RWPE1 (cell line): ENCODE measurements around the gene SULT1A2.
"Not testable (repeated sequence)": the region's sequence is repeated elsewhere in the genome, so short reads cannot be mapped to it uniquely, and the experiment has no call there.

Experiments
- CTCF ChIA-PET: fragments of 350-600 bp; sonication (Branson Sonifier 250); formaldehyde crosslinking; extraction: SDS; loops from one replicate; lab custom pipeline; 2021; lab: Yijun Ruan, JAX
- POLR2A ChIA-PET: fragments of 400-600 bp; formaldehyde crosslinking; extraction: SDS; loops from one replicate; lab custom pipeline; 2020; ENCODE audit warnings: antibody characterized with exemption; ENCODE audit not compliant: low non-redundant PET; lab: Yijun Ruan, JAX
- DNase-seq: peaks from one replicate; pipeline ENCODE4 v3.0.0; 2012; ENCODE audit warnings: low spot score
- H3K27ac ChIP-seq: fragments of 450-650 bp; 2 replicates; pipeline ENCODE4 v1.5.1; 2017
- CTCF ChIP-seq: fragments of 450-650 bp; conservative IDR thresholded peaks from 2 replicates; pipeline ENCODE4 v1.5.1; 2017; ENCODE audit warnings: low read depth, mild to moderate bottlenecking

SULT1A2 gene

DNA sequence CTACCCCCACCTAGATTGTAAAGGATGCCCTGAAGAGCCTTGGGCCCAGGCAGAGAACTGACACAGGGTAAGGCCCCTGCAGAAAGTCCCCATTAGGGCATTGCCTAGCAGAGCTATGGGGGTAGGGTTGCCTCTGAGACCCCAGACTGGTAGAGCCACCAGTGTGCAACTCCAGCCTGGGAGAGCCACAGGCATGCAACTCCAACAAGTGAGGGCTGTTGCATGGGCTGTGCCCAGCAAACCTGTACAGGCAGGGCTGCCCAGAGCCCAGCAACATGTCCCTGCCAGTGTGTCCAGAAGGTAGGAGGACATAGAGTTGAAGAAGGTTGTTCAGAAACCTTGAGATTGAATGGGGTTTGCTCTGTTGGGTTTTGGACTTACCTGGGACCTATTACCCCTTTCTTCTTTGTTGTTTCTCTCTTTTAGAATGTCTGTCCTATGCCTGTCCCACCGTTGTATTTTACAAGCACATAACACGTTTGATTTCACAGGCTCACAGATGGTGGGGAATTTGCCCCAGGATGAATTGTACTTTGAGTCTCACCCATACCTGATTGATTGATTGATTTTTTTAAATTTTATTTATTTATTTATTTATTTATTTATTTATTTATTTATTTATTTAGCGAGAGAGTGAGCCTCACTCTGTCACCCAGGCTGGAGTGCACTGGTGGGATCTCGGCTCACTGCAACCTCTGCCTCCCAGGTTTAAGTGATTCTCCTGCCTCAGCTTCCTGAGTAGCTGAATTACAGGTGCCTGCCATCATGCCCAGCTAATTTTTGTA lies 26.7 kb downstream of the SULT1A2 start:
- TF ChIP-seq CTCF, result no peak
- H3K27ac ChIP-seq, result no peak overlapping the region
- DNase-seq, result no peak
- ChIA-PET CTCF (no interaction called here), POLR2A (no interaction called here)

DNA sequence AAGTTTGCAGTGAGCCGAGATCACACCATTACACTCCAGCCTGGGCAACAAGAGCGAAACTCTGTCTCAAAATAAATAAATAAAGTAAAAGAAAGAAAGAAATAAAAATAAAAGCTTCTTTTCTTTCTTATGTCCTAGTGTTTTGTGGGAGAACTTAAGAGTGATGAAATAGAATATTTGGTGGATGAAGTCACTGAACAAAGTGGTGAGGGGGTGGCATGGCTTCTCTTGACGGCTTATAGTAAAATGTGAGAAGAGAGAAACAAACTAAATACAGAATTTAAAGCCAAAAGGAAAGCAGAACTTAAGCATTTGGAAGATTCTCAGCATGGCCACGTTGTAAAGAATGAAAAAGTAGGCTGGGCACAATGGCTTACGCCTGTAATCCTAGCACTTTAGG lies 27.8 kb downstream of the SULT1A2 start:
- H3K27ac ChIP-seq, result no peak overlapping the region
- ChIA-PET POLR2A (interaction anchor here (0.6 kb wide), 1 partner anchor 15 kb away, joined by 5 read pairs; no protein-coding TSS in a partner anchor), CTCF (no interaction called here)
- no peak for DNase-seq
- TF ChIP-seq CTCF, result no peak

GRCh38 chr16:28567292-28567691 lies 29.6 kb downstream of the SULT1A2 start:
- no peak for TF ChIP-seq CTCF
- ChIA-PET CTCF (no interaction called here), POLR2A (no interaction called here)
- no peak overlapping the region for H3K27ac ChIP-seq
- no peak for DNase-seq

GRCh38 chr16:28566233-28566925 lies 30.5 kb downstream of the SULT1A2 start:
- POLR2A ChIA-PET, H3K27ac ChIP-seq, DNase-seq, CTCF ChIA-PET: not testable (repeated sequence)

DNA sequence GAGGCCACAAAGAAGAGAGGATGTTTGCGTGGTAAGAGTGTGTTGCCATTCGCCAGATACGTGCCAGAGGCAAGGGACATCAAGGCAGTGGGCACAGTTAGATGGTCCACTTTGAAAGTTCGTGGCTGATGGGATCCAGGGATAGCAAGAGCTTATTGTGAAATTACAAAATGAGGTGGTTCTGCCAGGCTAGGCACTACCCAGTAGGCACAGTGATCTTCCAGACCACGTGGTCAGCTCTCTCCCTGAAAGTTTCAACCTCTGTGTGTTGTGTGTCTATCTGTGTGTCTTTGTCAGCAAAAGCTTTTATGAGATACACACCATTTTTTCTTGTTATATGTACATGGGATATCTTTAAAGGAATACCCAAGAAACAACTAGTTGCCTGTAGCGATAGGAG lies 33.6 kb downstream of the SULT1A2 start:
- ChIA-PET CTCF (no interaction called here), POLR2A (interaction anchor here (0.6 kb wide), 1 partner anchor 87 kb away, joined by 4 read pairs; no protein-coding TSS in a partner anchor)
- TF ChIP-seq CTCF, result no peak
- no peak overlapping the region for H3K27ac ChIP-seq
- no peak for DNase-seq

DNA sequence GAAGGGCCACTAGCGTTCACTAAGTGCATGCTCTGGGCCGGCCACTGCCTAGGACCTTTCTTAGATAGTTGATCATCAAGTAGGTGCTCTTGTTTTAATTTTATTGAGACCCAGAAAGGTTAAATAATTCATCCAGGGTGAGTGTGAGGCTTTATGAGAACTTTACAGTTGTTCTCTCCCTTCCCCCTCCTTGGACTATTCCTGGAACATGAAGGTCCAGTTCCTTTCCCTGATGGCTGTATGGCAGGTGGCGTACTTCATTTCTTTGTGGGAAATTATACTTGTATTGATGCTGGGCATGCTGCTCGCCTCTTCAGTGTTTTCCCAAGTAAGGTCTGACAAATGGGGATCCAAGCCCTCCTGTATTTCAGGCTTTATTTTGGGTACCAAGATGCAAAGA lies 34.7 kb downstream of the SULT1A2 start:
- no peak overlapping the region for H3K27ac ChIP-seq
- DNase-seq, result no peak
- no peak for TF ChIP-seq CTCF
- POLR2A ChIA-PET, result no interaction called here
- CTCF ChIA-PET, result interaction anchor here (0.6 kb wide), 1 partner anchor 32 kb away, joined by 3 read pairs; no protein-coding TSS in a partner anchor
